K562 (cell line): Measurements from ENCODE around the gene MIXL1. TPM values are rescaled to one million over a fixed set of nuclear protein-coding genes. Genes with fewer than 3 reads are reported as not detected.

Experiments
- ATAC-seq: fragments of 200-7000 bp; cut with Tn5 transposase; 3 replicates; pipeline ENCODE4 v1.9.1; 2020; ENCODE audit warnings: moderate library complexity
- BruUV-seq: library from RNA; stranded (reverse); fragments of 400-500 nt; replicated peaks from 2 replicates; lab custom pipeline; 2021; lab: Mats Ljungman, UMichigan
- CTCF ChIA-PET: fragments of 300-600 bp; formaldehyde crosslinking; extraction: SDS; loops from one replicate; lab custom pipeline; 2021; ENCODE audit warnings: low intra/inter-chr PET ratio; lab: Yijun Ruan, JAX
- POLR2A ChIA-PET: fragments of 300-600, 350-650 bp; sonication (Branson Sonifier 250); formaldehyde crosslinking; extraction: SDS; loops from one replicate; lab custom pipeline; 2021; ENCODE audit warnings: antibody characterized with exemption, inconsistent platforms; lab: Yijun Ruan, JAX
- DNase-seq, 4 experiments: peaks; one replicate each; pipeline versions ENCODE4 v3.0.0 to v3.0.0-alpha.2; 2011 to 2018; ENCODE audit warnings: low spot score in 3 of 4, mixed read lengths in 3 of 4; ENCODE audit errors: extremely low read depth in 1 of 4
- FAIRE-seq: peaks from 2 replicates; lab custom pipeline; 2011; peaks lifted over from hg19 to GRCh38; lab: Jason Lieb, UNC
- H2AFZ ChIP-seq: 2 replicates; pipeline ENCODE4 v1.6.0; 2011; ENCODE audit warnings: low read depth, low read length, control low read depth, inconsistent platforms
- H3K27ac ChIP-seq: fragments of 200-600 bp; 3 replicates; pipeline ENCODE4 v1.8.0; 2011; ENCODE audit warnings: low read depth, mild to moderate bottlenecking, control low read depth, inconsistent platforms, low read length, moderate library complexity, mixed read lengths; ENCODE audit errors: extremely low read depth
- H3K27me3 ChIP-seq, 2 experiments: fragments of 300-600 bp in 1 of 2; 2 replicates in 1 of 2; 3 replicates in 1 of 2; pipeline versions ENCODE4 v1.6.0 to v1.8.0; 2011; ENCODE audit warnings: inconsistent platforms in 2 of 2, low read length in 2 of 2, mild to moderate bottlenecking in 1 of 2, mixed read lengths in 1 of 2, moderate library complexity in 1 of 2; ENCODE audit not compliant: control insufficient read depth in 2 of 2, insufficient read depth in 2 of 2
- H3K36me3 ChIP-seq: fragments of 300-600 bp; 3 replicates; pipeline ENCODE4 v1.8.0; 2011; ENCODE audit warnings: mild to moderate bottlenecking, low read length, inconsistent platforms; ENCODE audit not compliant: control insufficient read depth, insufficient read depth
- H3K4me1 ChIP-seq, 2 experiments: fragments of 200-600 bp in 1 of 2; replicated peaks in 1 of 2; 2 replicates in 1 of 2; 3 replicates in 1 of 2; pipeline versions ENCODE4 v1.5.1 to v1.8.0; 2011; ENCODE audit warnings: inconsistent platforms in 2 of 2, low read length in 2 of 2, mild to moderate bottlenecking in 1 of 2, mixed read lengths in 1 of 2, moderate library complexity in 1 of 2; ENCODE audit not compliant: control insufficient read depth in 2 of 2, insufficient read depth in 2 of 2
- H3K4me2 ChIP-seq: 2 replicates; pipeline ENCODE4 v1.6.1; 2011; ENCODE audit warnings: low read length, control low read depth, inconsistent platforms, mixed read lengths; ENCODE audit not compliant: insufficient read depth
- H3K4me3 ChIP-seq: fragments of 200-600 bp; sonication (generic), shearing (Covaris generic); 2 replicates; pipeline ENCODE4 v1.5.1; 2016; ENCODE audit warnings: control low read depth, inconsistent platforms
- H3K79me2 ChIP-seq: fragments of 200-600 bp; 3 replicates; pipeline ENCODE4 v1.8.0; 2011; ENCODE audit warnings: low read length, inconsistent platforms; ENCODE audit not compliant: control insufficient read depth, insufficient read depth
- H3K9ac ChIP-seq, 2 experiments: 2 replicates each; pipeline versions ENCODE4 v1.6.0 to v1.6.1; 2011; ENCODE audit warnings: low read depth in 2 of 2, low read length in 2 of 2, control low read depth in 1 of 2, inconsistent platforms in 1 of 2, mild to moderate bottlenecking in 1 of 2, mixed read lengths in 1 of 2; ENCODE audit not compliant: insufficient read depth in 1 of 2
- H3K9me1 ChIP-seq: one replicate; pipeline ENCODE4 v1.6.0; 2011; ENCODE audit warnings: inconsistent platforms, mild to moderate bottlenecking, low read length, moderate library complexity; ENCODE audit not compliant: control insufficient read depth, insufficient read depth
- H3K9me3 ChIP-seq: replicated peaks from 2 replicates; pipeline ENCODE4 v1.5.1; 2011; ENCODE audit warnings: low read depth, low read length, inconsistent platforms; ENCODE audit not compliant: control insufficient read depth, insufficient read depth
- H4K20me1 ChIP-seq: replicated peaks from 2 replicates; pipeline ENCODE4 v1.6.1; 2011; ENCODE audit warnings: low read length, inconsistent platforms, mixed read lengths; ENCODE audit not compliant: control insufficient read depth, insufficient read depth
- PKNOX1 ChIP-seq: fragments of 450-650 bp; IDR thresholded peaks from 2 replicates; pipeline ENCODE4 v1.6.1; 2016
- ZNF644 ChIP-seq: fragments of 200-800 bp; sonication (Bioruptor generic); IDR thresholded peaks from 2 replicates; pipeline ENCODE4 v1.6.1; 2016; ENCODE audit warnings: low read depth, missing genetic modification characterization, missing compliant biosample characterization
- ZNF740 ChIP-seq, 3 experiments: fragments of 200-800 bp in 1 of 3; sonication (Bioruptor generic) in 1 of 3; sonication (generic) in 1 of 3; formaldehyde crosslinking in 1 of 3; IDR thresholded peaks; 2 replicates each; pipeline versions ENCODE4 v1.6.1 to v1.8.0; 2016 to 2022; ENCODE audit warnings: mild to moderate bottlenecking in 2 of 3, missing compliant biosample characterization in 2 of 3, missing genetic modification characterization in 2 of 3, missing genetic modification reagents in 1 of 3
- WGBS: fragments of 100-300 bp; shearing (Covaris generic); methylation state at CpG from one replicate; pipeline ENCODE4 v1.1.6; 2016; ENCODE audit warnings: low coverage, mixed read lengths; ENCODE audit not compliant: insufficient coverage; ENCODE audit errors: missing lambda C conversion rate; 5-methylcytosine and 5-hydroxymethylcytosine counted together
- in situ Hi-C: fragments of 300-500 bp; cut with MboI; formaldehyde crosslinking; loops from 4 replicates; pipeline ENCODE4 v1.15.0; 2018; ENCODE audit warnings: inconsistent platforms, mixed read lengths
- intact Hi-C: fragments of 100-400 bp; cut with micrococcal nuclease; formaldehyde crosslinking; loops from 2 replicates; pipeline ENCODE4 v1.14.2; 2022
- polyA plus RNA-seq, 8 experiments: library from polyadenylated mRNA; depleted of rRNA in 4 of 8; stranded (reverse) in 5 of 8; unstranded in 3 of 8; fragments of >200 nt; fragmentation: Nextera tagmentation in 2 of 8; fragmentation: Illumina TruSeq in 1 of 8; extraction: Ambion mirVana in 2 of 8; extraction: Trizol in 1 of 8; gene quantifications; 2 replicates each; pipeline versions ENCODE4 v1.2.1 to v1.2.3, GENCODE V29; 2011 to 2014; ENCODE audit warnings: inconsistent platforms in 1 of 8, missing spikeins in 1 of 8
- total RNA-seq, 7 experiments: library from RNA; depleted of rRNA in 6 of 7; stranded (reverse); fragments of >200 nt in 6 of 7; fragmentation: Illumina TruSeq in 2 of 7; extraction: Trizol in 2 of 7; gene quantifications; 2 replicates each; pipeline versions ENCODE4 v1.2.1 to v1.2.3, GENCODE V29; 2011 to 2021; ENCODE audit warnings: low replicate concordance in 1 of 7

MIXL1 gene
- total and polyA plus RNA-seq, 9 of the 15 experiments (the other 6 are each of a cell fraction or from before 2014, with no cell fraction given) = not detected

GRCh38 chr1:226187380-226187779, 36.1 kb upstream of the MIXL1 start:
- CTCF ChIA-PET = no interaction called here
- Histone ChIP-seq H3K4me3 (peak overlapping the region; percentile 97), H3K27ac (peak overlapping the region; percentile 88; the same call in 2 of the 3 replicates), H3K79me2 (peaks cover 45% of the 10 kb centered on the region), H3K9me3 (no peaks in the 10 kb centered on the region), H3K27me3 (no peaks in the 10 kb centered on the region), H3K4me1 (peaks cover 3 to 11% of the 10 kb centered on the region in 2 experiments), H3K4me2 (peak overlapping the region; percentile 88), H3K36me3 (peaks cover 14% of the 10 kb centered on the region; the same call in 2 of the 3 replicates), H4K20me1 (peaks cover 11% of the 10 kb centered on the region; the same call in 1 of the 2 replicates), H3K9ac (peak overlapping the region in 1 of 2 experiments; percentile 93; a peak in 2 of 4 replicates), H3K9me1 (no peaks in the 10 kb centered on the region), H2AFZ (peak overlapping the region; percentile 100)
- ATAC-seq = no peak
- 63% methylated on average over 7 of the region's 7 CpGs for WGBS
- no TSS peak for BruUV-seq
- DNase-seq = no peak
- in situ Hi-C loops = no loop called here
- TF ChIP-seq PKNOX1 (no peak), ZNF740 (CRISPR knock-in tag; IDR thresholded peaks at IDR 0.05) (no peak), ZNF740 (tag; IDR thresholded peaks at IDR 0.05) (0 out of 4 replicates have a peak, but pooled peaks of 1 of the 2 experiments have one; percentile 10), ZNF644 (tag) (0 out of 2 replicates have a peak, but pooled peaks have one; percentile 30)
- FAIRE-seq = no peak
- POLR2A ChIA-PET = interaction anchor here (1.0 to 1.2 kb wide), 2 partner anchors 43 to 124 kb away, joined by 3 read pairs; partner anchors contain the start of gene H3-3A
- intact Hi-C loops = no loop called here
